GM12872 (cell line): ENCODE results near the gene USP44.

Source experiments
- CTCF ChIP-seq: IDR thresholded peaks from 3 replicates; pipeline ENCODE4 v1.5.1; 2011; ENCODE audit warnings: low read depth, mild to moderate bottlenecking, low read length, moderate library complexity; ENCODE audit not compliant: insufficient read depth

The USP44 gene

GRCh38 chr12:95553197-95553943 is 2.1 kb upstream of the USP44 start:
- TF ChIP-seq CTCF = no peak

GRCh38 chr12:95551913-95552516 is 739 bp upstream of the USP44 start:
- TF ChIP-seq CTCF = no peak

- no peak for TF ChIP-seq CTCF
These were observed 1.7 kb downstream of the USP44 start for GRCh38 chr12:95549392-95550084.

GRCh38 chr12:95548539-95549391 is 2.5 kb downstream of the USP44 start:
- no peak for TF ChIP-seq CTCF

GRCh38 chr12:95548056-95548538 is 3.2 kb downstream of the USP44 start:
- TF ChIP-seq CTCF = no peak

- TF ChIP-seq CTCF = no peak
These were observed 3.7 kb downstream of the USP44 start for GRCh38 chr12:95547522-95548055.
